ENCODE measurements around the gene DNLZ. TPM values are rescaled to one million over a fixed set of nuclear protein-coding genes. Genes with fewer than 3 reads are reported as not detected.

DNLZ gene
- total RNA-seq, 1 donor from 2014 or later: 31.5 TPM

GRCh38 chr9:136335296-136336155 lies 28.0 kb downstream of the DNLZ start:
- H3K4me3 Mint-ChIP-seq: no peak overlapping the region
- no peaks in the 10 kb centered on the region for H3K36me3 Mint-ChIP-seq (ENCODE audit: low read depth)
- H3K27me3 Mint-ChIP-seq: no peaks in the 10 kb centered on the region
- H3K27ac Mint-ChIP-seq: no peak overlapping the region
- intact Hi-C loops (cut with micrococcal nuclease): no loop called here
- H3K9me3 Mint-ChIP-seq: no peaks in the 10 kb centered on the region
- no peak for DNase-seq
- no peaks in the 10 kb centered on the region for H3K4me1 Mint-ChIP-seq

GRCh38 chr9:136334541-136334940 lies 29.0 kb downstream of the DNLZ start:
- no peaks in the 10 kb centered on the region for H3K4me1 Mint-ChIP-seq
- H3K4me3 Mint-ChIP-seq: no peak overlapping the region
- intact Hi-C loops (cut with micrococcal nuclease): no loop called here
- no peak overlapping the region for H3K27ac Mint-ChIP-seq
- no peaks in the 10 kb centered on the region for H3K9me3 Mint-ChIP-seq
- no peak for DNase-seq
- H3K36me3 Mint-ChIP-seq (ENCODE audit: low read depth): no peaks in the 10 kb centered on the region
- no peaks in the 10 kb centered on the region for H3K27me3 Mint-ChIP-seq

DNA sequence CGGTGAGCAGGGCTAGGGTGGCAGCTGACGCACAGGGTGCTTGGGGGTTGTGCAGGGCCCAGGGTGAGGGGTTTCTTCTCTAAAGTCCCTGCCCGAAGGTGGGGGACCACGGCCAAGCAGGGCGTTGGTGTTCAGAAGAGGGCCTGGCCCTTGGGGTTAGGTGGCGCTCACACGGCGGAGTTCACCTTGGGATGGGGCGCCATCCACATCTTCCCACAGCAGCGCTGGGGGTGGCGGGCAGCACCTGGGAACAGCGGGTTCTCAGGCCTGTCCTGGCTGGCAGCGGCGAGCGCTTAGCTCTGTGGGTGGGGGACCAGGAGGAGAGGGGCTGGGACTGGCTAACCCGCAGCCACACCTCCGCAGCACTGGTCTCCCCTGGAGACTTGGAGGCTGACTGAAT lies 30.1 kb downstream of the DNLZ start:
- no peaks in the 10 kb centered on the region for H3K36me3 Mint-ChIP-seq (ENCODE audit: low read depth)
- H3K27me3 Mint-ChIP-seq: no peaks in the 10 kb centered on the region
- intact Hi-C loops (cut with micrococcal nuclease): no loop called here
- H3K4me1 Mint-ChIP-seq: peaks cover 3% of the 10 kb centered on the region
- no peak for DNase-seq
- no peak overlapping the region for H3K27ac Mint-ChIP-seq
- no peak overlapping the region for H3K4me3 Mint-ChIP-seq
- no peaks in the 10 kb centered on the region for H3K9me3 Mint-ChIP-seq

DNA sequence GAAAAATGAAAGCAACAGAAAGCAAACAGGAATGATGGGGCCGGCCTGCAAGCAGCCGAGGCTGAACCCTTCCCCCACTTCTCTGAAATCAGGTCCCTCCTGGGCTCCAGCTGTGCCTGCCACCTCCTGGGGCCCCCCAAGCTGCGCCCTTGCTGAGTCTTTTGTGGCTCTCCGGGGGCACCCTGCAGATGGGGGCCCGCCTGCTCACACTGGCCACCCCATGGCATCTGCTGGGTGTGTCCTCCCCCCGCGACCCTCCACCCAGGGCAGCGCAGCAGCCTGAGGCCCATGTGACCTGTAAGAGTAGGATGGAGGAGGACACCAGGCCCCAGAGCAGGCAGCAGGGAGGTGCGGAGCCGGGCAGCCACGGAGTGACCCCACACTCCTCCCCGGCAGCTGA lies 30.5 kb downstream of the DNLZ start:
- DNase-seq: no peak
- Mint-ChIP-seq H3K27ac (no peak overlapping the region), H3K27me3 (no peaks in the 10 kb centered on the region), H3K36me3 (ENCODE audit: low read depth) (no peaks in the 10 kb centered on the region), H3K4me1 (peaks cover 3% of the 10 kb centered on the region), H3K4me3 (no peak overlapping the region), H3K9me3 (no peaks in the 10 kb centered on the region)
- intact Hi-C loops (cut with micrococcal nuclease): no loop called here

DNA sequence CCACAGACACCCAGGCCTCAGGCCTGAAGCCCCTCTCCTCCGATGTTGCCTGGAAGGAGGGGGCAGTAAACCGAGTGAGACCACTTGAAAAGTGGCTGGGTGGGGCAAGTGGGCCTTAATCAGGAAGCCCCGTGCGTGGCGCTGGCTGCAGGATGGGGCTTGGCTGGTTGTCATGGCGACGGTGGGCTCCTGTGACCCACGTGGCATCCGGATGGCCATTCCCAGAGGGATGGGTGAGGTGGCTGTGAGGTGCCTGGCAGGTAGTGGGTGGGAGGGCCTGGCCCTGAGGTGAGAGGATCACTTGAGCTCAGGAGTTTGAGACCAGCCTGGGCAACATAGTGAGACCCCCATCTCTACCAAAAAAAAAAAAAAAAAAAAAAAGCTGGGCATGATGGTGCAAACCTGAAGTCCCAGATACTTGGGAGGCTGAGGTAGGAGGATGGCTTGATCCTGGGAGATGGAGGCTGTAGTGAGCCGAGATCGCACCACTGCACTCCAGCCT lies 31.0 kb downstream of the DNLZ start:
- Mint-ChIP-seq H3K27ac (no peak overlapping the region), H3K4me1 (peaks cover 3% of the 10 kb centered on the region), H3K4me3 (no peak overlapping the region), H3K9me3 (no peaks in the 10 kb centered on the region), H3K36me3 (ENCODE audit: low read depth) (no peaks in the 10 kb centered on the region), H3K27me3 (no peaks in the 10 kb centered on the region)
- DNase-seq: no peak
- intact Hi-C loops (cut with micrococcal nuclease): no loop called here

DNA sequence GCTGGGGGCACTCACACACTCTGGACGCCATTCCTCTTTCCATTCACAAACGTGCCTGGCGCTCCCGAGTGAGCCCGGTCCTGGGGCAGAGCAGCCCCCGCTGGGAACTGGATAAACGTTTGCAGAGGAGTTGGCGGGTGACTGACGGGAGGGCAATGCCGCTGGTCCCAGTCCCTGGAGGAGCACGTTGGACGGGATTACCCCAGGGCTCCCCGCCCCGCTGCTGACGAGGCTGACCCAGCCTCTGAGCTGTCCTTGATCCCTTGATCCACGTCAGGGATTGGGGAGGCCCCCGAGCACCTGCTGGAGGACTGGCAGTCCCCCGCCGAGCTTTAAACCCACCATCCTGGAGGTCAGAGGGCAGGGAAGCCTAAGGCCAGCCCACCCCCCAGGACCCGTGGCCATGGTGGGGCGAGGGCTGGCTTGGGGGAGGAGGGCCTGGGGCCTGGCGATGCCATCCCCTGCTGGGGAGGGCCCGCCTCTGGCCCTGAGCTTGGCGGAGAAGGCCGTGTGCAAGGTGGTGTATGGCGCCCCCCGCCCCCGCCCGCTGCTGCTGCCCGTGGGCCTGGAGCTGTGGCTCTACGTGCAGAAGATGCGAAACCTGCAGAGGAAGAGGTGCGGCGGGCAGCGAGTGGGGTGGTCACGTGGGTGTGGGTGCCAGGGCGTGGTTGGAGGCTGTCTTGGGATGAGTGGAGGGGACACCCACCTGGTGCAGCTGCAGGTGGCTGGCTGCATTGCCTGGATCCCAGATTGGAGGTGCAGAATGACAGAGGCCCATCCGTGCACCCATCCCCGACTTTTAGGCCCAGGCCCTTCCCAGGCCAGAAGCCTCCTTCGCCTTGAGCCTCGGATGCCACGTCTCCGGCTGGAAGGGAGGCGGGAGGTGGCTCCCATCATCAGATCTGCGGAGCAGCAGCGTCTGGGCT lies 31.7 kb downstream of the DNLZ start:
- Mint-ChIP-seq H3K27ac (no peak overlapping the region), H3K36me3 (ENCODE audit: low read depth) (no peaks in the 10 kb centered on the region), H3K4me3 (no peak overlapping the region), H3K27me3 (no peaks in the 10 kb centered on the region), H3K4me1 (peaks cover 3% of the 10 kb centered on the region), H3K9me3 (no peaks in the 10 kb centered on the region)
- intact Hi-C loops (cut with micrococcal nuclease): no loop called here
- no peak for DNase-seq

DNA sequence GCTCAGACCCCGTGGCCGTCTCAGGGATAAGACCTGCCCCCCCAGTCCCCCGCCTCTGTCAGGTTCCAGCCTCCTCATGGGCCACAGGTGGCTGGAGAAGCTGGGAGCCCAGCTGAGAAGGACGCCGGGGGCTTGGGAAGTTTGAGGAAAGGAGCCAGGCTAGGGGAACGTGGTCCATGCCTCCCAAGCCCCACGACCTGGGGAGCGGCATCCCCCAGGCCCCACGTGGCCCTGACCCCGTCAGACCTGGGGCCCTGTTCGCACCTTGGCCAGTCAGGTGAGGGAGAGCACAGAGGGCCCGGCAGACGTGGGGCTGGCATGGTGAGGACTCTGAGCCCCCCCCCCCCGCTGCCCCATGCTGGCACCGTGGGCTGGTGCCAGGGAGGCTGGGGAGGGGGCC lies 32.5 kb downstream of the DNLZ start:
- no peak overlapping the region for H3K27ac Mint-ChIP-seq
- H3K4me3 Mint-ChIP-seq: no peak overlapping the region
- no peaks in the 10 kb centered on the region for H3K9me3 Mint-ChIP-seq
- no peaks in the 10 kb centered on the region for H3K27me3 Mint-ChIP-seq
- peaks cover 3% of the 10 kb centered on the region for H3K4me1 Mint-ChIP-seq
- no peaks in the 10 kb centered on the region for H3K36me3 Mint-ChIP-seq (ENCODE audit: low read depth)
- intact Hi-C loops (cut with micrococcal nuclease): no loop called here
- DNase-seq: no peak

GRCh38 chr9:136330406-136330990 lies 33.0 kb downstream of the DNLZ start:
- no peaks in the 10 kb centered on the region for H3K27me3 Mint-ChIP-seq
- H3K36me3 Mint-ChIP-seq (ENCODE audit: low read depth): no peaks in the 10 kb centered on the region

GRCh38 chr9:136329636-136330405 lies 33.7 kb downstream of the DNLZ start:
- Mint-ChIP-seq H3K4me3 (no peak overlapping the region), H3K27me3 (no peaks in the 10 kb centered on the region), H3K36me3 (ENCODE audit: low read depth) (no peaks in the 10 kb centered on the region), H3K27ac (no peak overlapping the region), H3K9me3 (no peaks in the 10 kb centered on the region), H3K4me1 (peaks cover 3% of the 10 kb centered on the region)
- no peak for DNase-seq
- intact Hi-C loops (cut with micrococcal nuclease): no loop called here

More at GRCh38 chr9:136330406-136330990, 33.0 kb downstream of the DNLZ start:
- intact Hi-C loops (cut with micrococcal nuclease): no loop called here
- no peak for DNase-seq
- no peaks in the 10 kb centered on the region for H3K9me3 Mint-ChIP-seq
- H3K4me1 Mint-ChIP-seq: peaks cover 3% of the 10 kb centered on the region
- no peak overlapping the region for H3K27ac Mint-ChIP-seq
- H3K4me3 Mint-ChIP-seq: no peak overlapping the region

- Mint-ChIP-seq H3K4me3 (no peak overlapping the region), H3K9me3 (no peaks in the 10 kb centered on the region), H3K27me3 (no peaks in the 10 kb centered on the region), H3K4me1 (peaks cover 3% of the 10 kb centered on the region), H3K36me3 (ENCODE audit: low read depth) (no peaks in the 10 kb centered on the region), H3K27ac (no peak overlapping the region)
- no peak for DNase-seq
- intact Hi-C loops (cut with micrococcal nuclease): no loop called here
Measured at GRCh38 chr9:136329211-136329627, 34.3 kb downstream of the DNLZ start.

- Mint-ChIP-seq H3K4me3 (peak overlapping the region; percentile 68), H3K9me3 (no peaks in the 10 kb centered on the region), H3K27me3 (no peaks in the 10 kb centered on the region), H3K4me1 (peaks cover 3% of the 10 kb centered on the region), H3K36me3 (ENCODE audit: low read depth) (no peaks in the 10 kb centered on the region), H3K27ac (peak overlapping the region; percentile 34)
- DNase-seq: no peak
- intact Hi-C loops (cut with micrococcal nuclease): no loop called here
Measured at GRCh38 chr9:136328622-136329041, 34.9 kb downstream of the DNLZ start.

DNA sequence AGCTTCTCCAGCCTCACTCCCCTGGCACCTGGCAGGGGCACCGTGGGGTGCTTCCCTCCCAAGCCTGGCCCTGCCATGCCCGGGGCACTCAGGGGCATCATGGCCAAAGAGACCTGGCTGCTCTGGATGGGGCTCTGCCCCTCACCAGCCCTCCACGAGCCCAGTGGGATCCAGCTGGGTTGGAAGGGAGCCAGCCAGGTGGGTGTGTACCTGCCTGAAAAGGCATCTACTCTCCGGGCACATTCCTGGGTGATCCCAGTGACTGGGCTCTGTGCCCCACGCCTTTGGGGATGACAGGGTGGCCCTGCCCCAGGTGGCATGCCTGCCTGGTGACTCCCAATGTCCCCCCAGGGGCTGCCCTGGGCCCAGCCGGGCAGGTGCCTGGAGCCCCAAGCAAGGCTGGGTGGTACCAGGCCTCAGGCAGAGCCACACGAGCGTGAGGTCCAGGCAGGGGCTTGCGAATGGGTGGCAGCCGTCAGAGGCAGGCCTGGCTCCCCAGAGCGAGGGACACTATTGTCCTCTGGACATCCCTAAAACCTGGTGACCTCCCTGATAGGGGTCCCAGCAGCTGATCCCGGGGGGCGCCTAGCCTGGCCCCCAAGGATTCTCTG lies 35.4 kb downstream of the DNLZ start:
- H3K4me3 Mint-ChIP-seq: peak overlapping the region; percentile 68
- H3K9me3 Mint-ChIP-seq: no peaks in the 10 kb centered on the region
- intact Hi-C loops (cut with micrococcal nuclease): no loop called here
- no peaks in the 10 kb centered on the region for H3K36me3 Mint-ChIP-seq (ENCODE audit: low read depth)
- DNase-seq: no peak
- H3K4me1 Mint-ChIP-seq: peaks cover 3% of the 10 kb centered on the region
- H3K27me3 Mint-ChIP-seq: no peaks in the 10 kb centered on the region
- no peak overlapping the region for H3K27ac Mint-ChIP-seq
